HUES6 (cell line): ENCODE data around the gene FAM163A.

Source experiments
- H3K27ac ChIP-seq: 2 replicates; pipeline ENCODE4 v1.7.0; 2013; ENCODE audit warnings: low read depth, mild to moderate bottlenecking, low read length, inconsistent platforms
- H3K27me3 ChIP-seq: 2 replicates; pipeline ENCODE4 v1.6.1; 2013; ENCODE audit warnings: low read length; ENCODE audit not compliant: control insufficient read depth, insufficient read depth
- H3K36me3 ChIP-seq: 2 replicates; pipeline ENCODE4 v1.6.1; 2013; ENCODE audit warnings: low read length; ENCODE audit not compliant: control insufficient read depth, insufficient read depth
- H3K4me1 ChIP-seq: 2 replicates; pipeline ENCODE4 v1.6.1; 2013; ENCODE audit warnings: low read length; ENCODE audit not compliant: control insufficient read depth, insufficient read depth
- H3K4me3 ChIP-seq: 2 replicates; pipeline ENCODE4 v1.5.1; 2013; ENCODE audit warnings: low read depth, low read length
- H3K9ac ChIP-seq: one replicate; pipeline ENCODE4 v1.6.1; 2013; ENCODE audit warnings: mild to moderate bottlenecking, low read length
- H3K9me3 ChIP-seq: 2 replicates; pipeline ENCODE4 v1.6.1; 2013; ENCODE audit warnings: low read depth, low read length; ENCODE audit not compliant: control insufficient read depth, insufficient read depth

Gene FAM163A

DNA sequence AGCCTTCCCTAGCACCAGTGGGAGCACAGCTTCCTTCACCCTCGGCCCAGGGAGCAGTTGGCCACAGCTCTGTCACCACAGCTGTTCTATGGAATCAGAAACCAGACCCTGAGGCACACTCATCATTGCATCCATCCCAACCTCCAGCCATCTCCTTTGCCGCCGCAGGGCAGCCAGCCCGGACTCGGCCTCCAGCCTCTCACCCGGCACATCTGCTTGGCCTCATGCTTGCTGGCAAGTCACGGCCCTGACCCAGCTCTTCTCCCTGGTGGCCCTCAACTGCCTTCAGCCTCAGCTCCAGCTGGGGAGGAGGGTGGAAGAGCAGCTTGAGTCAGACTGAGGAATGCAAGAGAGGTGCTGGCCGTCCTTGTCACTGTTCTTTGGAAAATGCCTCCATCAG, 74.7 kb downstream of the FAM163A start:
- no peaks in the 10 kb centered on the region for H3K9me3 ChIP-seq
- H3K36me3 ChIP-seq, result no peaks in the 10 kb centered on the region
- no peak overlapping the region for H3K9ac ChIP-seq
- H3K4me1 ChIP-seq, result peaks cover 10% of the 10 kb centered on the region
- no peak overlapping the region for H3K27ac ChIP-seq
- peaks cover 37% of the 10 kb centered on the region for H3K27me3 ChIP-seq
- H3K4me3 ChIP-seq, result no peak overlapping the region

DNA sequence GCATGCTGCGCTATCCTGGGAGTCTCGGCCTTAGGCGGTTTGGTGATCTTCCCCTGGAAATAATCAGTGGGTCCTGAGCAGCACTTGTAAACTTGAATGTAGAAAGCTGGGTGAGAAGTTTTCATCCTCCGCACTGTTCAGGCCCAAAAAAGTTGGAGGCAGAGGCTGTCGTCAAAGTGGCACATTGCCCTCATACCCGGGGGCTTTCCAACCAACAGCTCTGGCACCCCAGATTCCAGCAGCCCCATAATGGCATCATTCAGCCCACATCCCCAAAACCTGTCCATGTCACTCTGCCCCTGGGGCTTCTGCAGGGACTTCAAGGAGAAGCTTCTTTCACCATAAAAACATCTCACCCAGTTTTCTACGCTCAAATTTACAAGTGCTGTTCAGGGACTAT, 75.2 kb downstream of the FAM163A start:
- no peaks in the 10 kb centered on the region for H3K9me3 ChIP-seq
- H3K27ac ChIP-seq, result no peak overlapping the region
- H3K9ac ChIP-seq, result no peak overlapping the region
- H3K4me1 ChIP-seq, result peaks cover 10% of the 10 kb centered on the region
- no peak overlapping the region for H3K4me3 ChIP-seq
- H3K36me3 ChIP-seq, result no peaks in the 10 kb centered on the region
- H3K27me3 ChIP-seq, result peaks cover 37% of the 10 kb centered on the region

DNA sequence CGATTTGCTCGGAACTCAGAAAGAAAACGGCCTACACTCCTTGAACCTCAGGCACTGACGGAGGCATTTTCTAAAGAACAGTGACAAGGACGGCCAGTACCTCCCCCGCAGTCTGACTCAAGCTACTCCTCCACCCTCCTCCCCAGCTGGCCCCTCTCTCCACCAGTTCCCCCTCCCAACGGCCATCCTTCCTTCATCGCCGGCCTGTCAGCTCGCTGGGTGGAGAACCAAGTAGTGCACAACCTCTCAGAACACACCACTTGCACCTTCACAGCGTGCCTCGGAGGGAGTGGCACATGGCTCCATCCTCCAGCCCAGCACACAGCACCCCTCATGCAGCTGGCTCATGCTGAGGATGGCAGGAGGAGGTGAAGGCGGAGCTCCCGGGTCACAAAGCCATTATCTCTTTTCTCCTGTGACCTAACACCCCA, 75.7 kb downstream of the FAM163A start:
- H3K27ac ChIP-seq, result no peak overlapping the region
- H3K4me3 ChIP-seq, result no peak overlapping the region
- no peaks in the 10 kb centered on the region for H3K36me3 ChIP-seq
- peaks cover 10% of the 10 kb centered on the region for H3K4me1 ChIP-seq
- peaks cover 37% of the 10 kb centered on the region for H3K27me3 ChIP-seq
- no peak overlapping the region for H3K9ac ChIP-seq
- H3K9me3 ChIP-seq, result no peaks in the 10 kb centered on the region

DNA sequence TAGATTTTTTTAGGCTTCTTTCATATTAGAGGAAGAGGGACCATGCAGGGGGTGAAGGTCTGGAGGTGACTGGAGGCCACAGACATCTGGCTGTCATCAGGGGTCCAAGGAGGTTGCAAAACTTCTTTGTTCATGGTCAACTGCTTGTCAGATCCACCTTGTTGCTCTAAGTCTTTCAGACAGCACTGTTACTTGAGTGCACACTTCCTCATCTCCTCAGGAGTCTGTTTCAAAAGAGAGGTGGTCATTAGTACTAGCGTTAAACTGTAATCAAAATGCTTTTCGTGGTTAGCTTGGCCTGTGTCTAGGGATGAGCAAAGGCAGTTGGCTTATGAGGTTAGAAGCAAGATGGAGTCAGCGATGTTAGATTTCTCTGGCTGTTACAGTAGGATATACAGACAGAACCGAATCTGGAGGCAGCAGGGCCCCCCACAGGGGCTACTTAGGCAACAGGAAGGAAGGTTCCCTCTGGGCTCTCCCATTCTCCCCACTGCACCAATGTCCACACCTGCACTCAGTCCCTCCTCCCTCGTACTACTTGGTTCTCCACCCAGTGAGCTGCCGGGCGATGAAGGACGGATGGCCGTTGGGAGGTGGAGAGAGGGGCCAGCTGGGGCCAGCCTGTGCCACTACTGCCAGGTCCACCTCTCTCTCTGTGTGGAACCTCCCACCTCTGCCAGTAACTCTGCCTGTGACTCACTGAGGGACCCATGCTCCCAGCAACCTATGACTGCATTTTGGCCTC, 77.3 kb downstream of the FAM163A start:
- Histone ChIP-seq H3K36me3 (no peaks in the 10 kb centered on the region), H3K27me3 (peaks cover 24% of the 10 kb centered on the region), H3K9me3 (no peaks in the 10 kb centered on the region), H3K9ac (no peak overlapping the region), H3K4me1 (peaks cover 5% of the 10 kb centered on the region), H3K27ac (no peak overlapping the region), H3K4me3 (no peak overlapping the region)

DNA sequence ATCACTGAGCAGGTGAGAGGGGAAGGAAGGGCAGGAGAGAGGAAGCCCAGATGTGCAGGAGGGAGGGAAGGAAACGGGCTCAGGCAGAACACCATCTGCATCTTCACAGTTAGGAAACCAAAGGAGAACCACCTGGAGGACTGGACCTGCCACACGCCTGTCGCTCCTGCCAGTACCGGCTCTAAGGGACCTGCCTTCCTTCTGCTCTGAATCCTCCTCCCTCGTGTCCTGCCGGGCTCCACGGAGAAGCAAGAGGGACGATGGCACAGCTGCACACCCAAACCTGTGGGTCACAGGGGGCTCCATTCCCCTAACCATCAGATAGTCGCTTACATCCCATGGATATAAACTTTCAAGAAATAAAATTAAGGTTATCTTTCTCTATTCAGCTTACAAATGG, 78.4 kb downstream of the FAM163A start:
- H3K9me3 ChIP-seq, result no peaks in the 10 kb centered on the region
- peaks cover 10% of the 10 kb centered on the region for H3K4me1 ChIP-seq
- H3K36me3 ChIP-seq, result no peaks in the 10 kb centered on the region
- H3K9ac ChIP-seq, result no peak overlapping the region
- H3K27ac ChIP-seq, result no peak overlapping the region
- peaks cover 13% of the 10 kb centered on the region for H3K27me3 ChIP-seq
- H3K4me3 ChIP-seq, result no peak overlapping the region

DNA sequence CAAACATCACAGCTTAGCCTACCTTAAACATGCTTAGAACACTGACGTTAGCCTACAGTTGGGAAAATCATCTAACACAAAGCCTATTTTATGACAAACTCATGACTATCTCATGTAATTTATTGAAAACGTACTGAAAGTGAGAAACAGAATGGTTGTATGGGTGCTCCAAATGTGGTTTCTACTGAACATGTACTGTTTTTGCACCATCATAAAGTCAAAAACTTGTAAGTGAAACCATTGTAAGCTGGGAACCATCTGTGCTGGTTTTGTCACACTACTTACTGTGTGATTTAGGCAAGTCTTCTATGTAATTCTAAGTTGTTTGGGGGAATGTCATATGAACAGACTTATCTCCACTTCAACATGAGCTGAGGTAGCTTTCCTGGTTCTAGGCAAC, 79.0 kb downstream of the FAM163A start:
- H3K9ac ChIP-seq, result no peak overlapping the region
- H3K4me3 ChIP-seq, result no peak overlapping the region
- H3K4me1 ChIP-seq, result peaks cover 10% of the 10 kb centered on the region
- H3K9me3 ChIP-seq, result no peaks in the 10 kb centered on the region
- no peak overlapping the region for H3K27ac ChIP-seq
- H3K36me3 ChIP-seq, result no peaks in the 10 kb centered on the region
- peaks cover 8% of the 10 kb centered on the region; the same call in 1 of the 2 replicates for H3K27me3 ChIP-seq

DNA sequence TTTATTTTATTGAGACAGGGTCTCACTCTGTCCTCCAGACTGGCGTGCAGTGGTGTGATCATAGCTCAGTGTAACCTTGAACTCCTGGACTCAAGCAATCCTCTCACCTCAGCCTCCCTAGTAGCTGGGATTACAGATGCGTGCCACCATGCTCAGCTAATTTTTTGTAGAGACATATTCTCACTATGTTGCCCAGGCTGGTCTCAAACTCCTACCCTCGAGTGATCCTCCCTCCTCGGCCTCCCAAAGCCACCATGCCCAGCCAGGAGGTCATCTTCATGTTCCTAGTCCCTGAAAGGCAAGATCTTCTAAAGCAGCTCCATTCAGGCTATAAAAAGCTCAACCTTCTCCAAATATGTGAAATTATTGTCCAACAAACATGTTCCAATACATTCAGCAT, 80.6 kb downstream of the FAM163A start:
- no peak overlapping the region for H3K4me3 ChIP-seq
- H3K9me3 ChIP-seq, result no peaks in the 10 kb centered on the region
- no peaks in the 10 kb centered on the region for H3K36me3 ChIP-seq
- no peak overlapping the region for H3K27ac ChIP-seq
- H3K27me3 ChIP-seq, result no peaks in the 10 kb centered on the region
- no peak overlapping the region for H3K9ac ChIP-seq
- peaks cover 7% of the 10 kb centered on the region for H3K4me1 ChIP-seq

DNA sequence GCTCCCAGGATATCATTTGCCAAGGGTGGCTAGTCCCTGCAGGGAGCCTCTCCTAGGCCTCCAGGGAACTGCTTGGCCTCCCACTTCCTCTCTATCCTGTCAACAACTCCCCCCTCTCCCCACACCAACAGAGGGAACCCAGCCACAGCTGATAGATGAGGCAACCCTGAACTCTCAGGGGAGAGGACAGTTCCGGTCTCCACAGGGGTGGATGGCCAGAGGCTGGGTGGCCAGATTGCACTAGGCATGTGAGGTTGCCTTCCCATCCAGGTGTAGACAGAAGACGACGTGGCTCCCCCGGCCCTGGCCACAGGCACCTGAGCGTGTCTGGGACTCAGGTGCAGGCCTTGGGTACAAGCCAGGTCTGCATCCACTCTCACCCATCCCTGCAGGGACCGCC, 81.2 kb downstream of the FAM163A start:
- no peaks in the 10 kb centered on the region for H3K27me3 ChIP-seq
- no peak overlapping the region for H3K9ac ChIP-seq
- H3K4me1 ChIP-seq, result peaks cover 7% of the 10 kb centered on the region
- H3K36me3 ChIP-seq, result no peaks in the 10 kb centered on the region
- no peak overlapping the region for H3K27ac ChIP-seq
- H3K9me3 ChIP-seq, result no peaks in the 10 kb centered on the region
- no peak overlapping the region for H3K4me3 ChIP-seq

DNA sequence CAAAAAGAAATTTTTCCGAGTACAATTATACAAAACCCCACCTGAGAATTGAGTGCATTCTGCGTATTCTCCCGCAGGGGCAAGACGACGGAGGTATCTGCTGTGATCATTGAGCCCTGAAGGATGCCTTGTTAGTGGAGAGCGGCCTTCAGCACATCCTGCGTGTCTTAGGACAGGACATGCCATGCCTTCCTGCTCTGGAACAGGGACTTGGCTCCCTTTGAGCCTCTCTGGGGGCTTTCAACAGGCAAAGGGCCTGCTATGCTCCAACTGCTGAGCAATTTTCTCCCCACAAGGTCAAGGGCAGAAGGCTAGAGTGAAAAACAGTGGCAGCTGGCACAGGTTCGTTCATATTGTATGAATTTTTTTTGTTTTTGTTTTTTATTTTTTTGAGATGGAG, 82.1 kb downstream of the FAM163A start:
- Histone ChIP-seq H3K36me3 (no peaks in the 10 kb centered on the region), H3K9ac (no peak overlapping the region), H3K27ac (no peak overlapping the region), H3K27me3 (no peaks in the 10 kb centered on the region), H3K4me1 (peaks cover 7% of the 10 kb centered on the region), H3K9me3 (no peaks in the 10 kb centered on the region), H3K4me3 (no peak overlapping the region)

DNA sequence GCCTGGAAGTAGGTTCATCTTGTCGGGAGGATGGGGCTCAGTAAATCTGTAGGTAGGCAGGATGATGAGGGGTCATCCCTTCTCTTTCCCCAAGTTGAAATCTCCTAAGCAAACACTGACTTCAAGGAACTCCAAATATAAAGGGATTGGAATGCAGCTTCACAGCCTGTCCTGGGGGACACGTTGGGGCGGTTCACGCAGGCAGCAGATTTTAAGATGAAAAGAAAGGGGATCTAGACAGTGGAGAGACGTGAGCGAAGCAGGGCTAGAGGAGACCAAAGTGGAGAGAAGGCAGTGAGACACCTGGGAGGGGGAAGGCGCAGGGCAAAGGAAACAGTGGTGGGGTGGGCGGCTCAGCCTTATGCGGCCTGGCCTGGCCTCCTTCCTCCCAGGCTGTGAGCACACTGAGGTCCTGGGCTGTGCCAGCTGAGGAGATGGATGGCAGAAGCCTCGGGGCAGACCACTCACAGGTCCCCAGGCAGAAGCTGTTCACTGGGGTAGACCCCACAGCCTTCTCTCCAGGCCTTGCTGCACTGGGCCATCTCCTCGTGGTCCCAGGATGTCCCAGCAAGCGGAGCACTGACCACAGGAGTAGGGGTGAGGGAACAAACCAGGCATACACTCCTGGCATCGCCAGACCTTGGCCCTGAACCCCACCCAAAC, 82.8 kb downstream of the FAM163A start:
- no peaks in the 10 kb centered on the region for H3K9me3 ChIP-seq
- no peaks in the 10 kb centered on the region for H3K27me3 ChIP-seq
- peaks cover 7% of the 10 kb centered on the region for H3K4me1 ChIP-seq
- H3K4me3 ChIP-seq, result no peak overlapping the region
- no peak overlapping the region for H3K9ac ChIP-seq
- no peaks in the 10 kb centered on the region for H3K36me3 ChIP-seq
- H3K27ac ChIP-seq, result no peak overlapping the region

DNA sequence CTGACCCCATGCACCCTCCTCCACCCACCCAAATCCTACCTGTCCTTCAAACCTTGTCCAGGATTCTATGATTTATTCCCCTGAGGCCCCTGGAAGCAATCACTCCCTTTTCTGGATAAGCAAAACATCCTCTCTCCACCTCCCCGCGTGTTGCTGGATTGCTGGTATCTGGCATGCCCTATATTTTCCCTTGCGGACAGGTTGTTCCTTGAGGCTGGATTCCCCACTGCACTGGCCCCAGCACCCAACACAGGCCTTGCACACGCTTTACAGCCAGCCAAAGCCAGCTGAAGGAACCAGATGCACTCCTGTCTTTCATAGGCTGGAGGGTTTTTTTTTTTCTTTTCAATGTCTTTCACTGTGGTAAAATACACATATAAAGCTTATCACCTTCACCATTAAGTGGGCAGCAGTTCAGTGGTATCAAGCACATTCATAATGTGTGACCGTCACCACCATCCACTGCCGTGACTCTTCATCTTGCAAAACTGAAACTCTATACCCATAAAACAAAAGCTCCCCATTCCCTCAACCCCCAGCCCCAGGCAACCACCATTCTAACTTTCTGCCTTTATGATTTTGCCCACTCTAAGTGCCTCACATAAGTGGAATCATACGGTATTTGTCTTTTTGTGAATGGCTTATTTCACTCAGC, 83.7 kb downstream of the FAM163A start:
- no peak overlapping the region for H3K4me3 ChIP-seq
- H3K36me3 ChIP-seq, result no peaks in the 10 kb centered on the region
- H3K27me3 ChIP-seq, result no peaks in the 10 kb centered on the region
- no peak overlapping the region for H3K27ac ChIP-seq
- peaks cover 7% of the 10 kb centered on the region for H3K4me1 ChIP-seq
- H3K9me3 ChIP-seq, result no peaks in the 10 kb centered on the region
- H3K9ac ChIP-seq, result no peak overlapping the region
